Measurements from ENCODE around the gene RPLP2.

DNA sequence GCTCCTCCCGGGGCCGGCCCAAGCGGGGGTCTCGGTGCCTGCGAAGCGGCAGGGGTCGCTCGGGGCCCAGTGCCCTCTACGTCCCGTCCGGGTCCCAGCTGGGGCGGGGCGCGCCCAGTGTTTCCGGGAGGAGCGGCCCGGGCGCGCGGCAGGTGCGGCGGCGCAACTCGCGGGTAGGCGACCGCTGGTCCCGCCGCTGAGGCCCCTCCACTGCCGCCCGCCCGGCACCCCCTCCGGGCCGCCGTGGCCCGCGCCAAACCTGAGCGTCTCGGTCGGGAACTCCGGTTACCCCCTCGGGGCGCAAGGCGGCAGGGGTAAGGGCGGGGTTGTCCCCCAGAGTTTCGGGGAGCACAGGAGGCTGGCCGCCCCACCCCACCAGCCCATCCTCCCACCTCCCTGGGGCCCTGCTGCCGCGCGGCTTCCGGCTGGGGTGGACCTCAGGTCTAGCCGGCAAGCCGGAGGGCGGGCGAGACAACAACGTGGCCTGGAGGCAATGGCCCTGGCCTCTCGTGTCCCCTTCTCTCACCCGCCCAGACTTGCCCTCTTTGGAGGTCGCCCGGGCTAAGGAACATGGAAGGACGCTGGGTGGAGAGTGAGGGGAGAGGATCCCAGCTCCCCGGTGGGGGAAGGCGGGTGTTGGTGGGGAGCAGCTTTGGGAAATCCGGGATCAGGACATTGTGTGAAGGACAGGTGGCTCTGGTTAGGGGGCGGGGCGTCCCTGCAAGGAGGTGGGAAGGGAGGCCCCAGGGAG, 17.6 kb downstream of the RPLP2 start:
- no peak for TF ChIP-seq CTCF (IDR thresholded peaks at IDR 0.05; ENCODE audit: low read depth, low read length, poor library complexity, severe bottlenecking)
- peak; percentile 2; the same call in 1 of the 2 replicates for TF ChIP-seq EZH2phosphoT487 (IDR thresholded peaks at IDR 0.05; ENCODE audit: borderline replicate concordance, low read length)

All from DOHH2 (cell line).